T-helper 2 cell treated with Interferon-gamma antibody and Interleukin-4, amounts not matched to agents 5 μg/mL and 100 μg/mL, for 36 hours (primary cell): ENCODE measurements around the gene OR2L2.
"Not testable (repeated sequence)": the region's sequence is repeated elsewhere in the genome, so short reads cannot be mapped to it uniquely, and the experiment has no call there.

Experiments used
- DNase-seq: peaks from one replicate; pipeline ENCODE4 v3.0.0; 2021; ENCODE audit warnings: low spot score
- H3K27ac Mint-ChIP-seq: one replicate; pipeline ENCODE4 v1.8.0; 2021; ENCODE audit warnings: mild to moderate bottlenecking, mixed read lengths
- H3K27me3 Mint-ChIP-seq: one replicate; pipeline ENCODE4 v1.8.0; 2021; ENCODE audit warnings: low read depth, mixed read lengths
- H3K36me3 Mint-ChIP-seq: one replicate; pipeline ENCODE4 v1.8.0; 2021; ENCODE audit warnings: low read depth, mixed read lengths
- H3K4me1 Mint-ChIP-seq: one replicate; pipeline ENCODE4 v1.8.0; 2021; ENCODE audit warnings: low read depth, mixed read lengths
- H3K4me3 Mint-ChIP-seq: one replicate; pipeline ENCODE4 v1.8.0; 2022; ENCODE audit warnings: mild to moderate bottlenecking, moderate library complexity, mixed read lengths
- H3K9me3 Mint-ChIP-seq: one replicate; pipeline ENCODE4 v1.8.0; 2021; ENCODE audit warnings: mixed read lengths

Gene OR2L2

DNA sequence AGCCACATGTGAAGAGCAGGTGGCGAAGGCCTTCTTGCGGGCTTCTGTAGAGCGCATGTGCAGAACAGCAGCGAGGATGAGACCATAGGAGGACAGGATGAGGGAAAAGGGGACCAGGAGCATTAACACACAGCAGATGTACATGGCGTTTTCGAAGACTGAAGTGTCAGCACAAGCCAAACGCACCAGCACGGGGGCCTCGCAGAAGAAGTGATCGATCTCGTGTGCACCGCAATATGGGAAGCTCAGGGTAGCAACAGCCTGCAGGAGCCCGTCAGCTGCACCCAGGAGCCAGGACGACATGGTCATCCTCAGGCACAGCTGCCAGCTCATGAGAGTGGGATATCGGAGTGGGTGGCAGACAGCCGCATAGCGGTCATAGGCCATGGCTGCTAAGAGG, 54.0 kb downstream of the OR2L2 start:
- H3K4me3 Mint-ChIP-seq, H3K4me1 Mint-ChIP-seq, H3K27me3 Mint-ChIP-seq, DNase-seq, H3K36me3 Mint-ChIP-seq, H3K9me3 Mint-ChIP-seq, H3K27ac Mint-ChIP-seq: not testable (repeated sequence)
